H1 (cell line): Measurements from ENCODE around the gene DGKZ. TPM values are rescaled to one million over a fixed set of nuclear protein-coding genes. Genes with fewer than 3 reads are reported as not detected.

Experiments
- CEBPB ChIP-seq: IDR thresholded peaks from 2 replicates; pipeline ENCODE4 v1.6.1; 2012; ENCODE audit warnings: low read depth, low read length
- CHD7 ChIP-seq: fragments of 300-600 bp; sonication (generic); IDR thresholded peaks from 2 replicates; pipeline ENCODE4 v1.7.1; 2012; ENCODE audit warnings: low read length, moderate library complexity, mild to moderate bottlenecking, inconsistent platforms; ENCODE audit not compliant: insufficient replicate concordance
- EGR1 ChIP-seq: IDR thresholded peaks from 2 replicates; pipeline ENCODE4 v1.6.1; 2011; ENCODE audit warnings: low read depth, low read length, borderline replicate concordance
- HDAC6 ChIP-seq: IDR thresholded peaks from one replicate; pipeline ENCODE4 v1.7.1; 2012; ENCODE audit warnings: low read depth, mild to moderate bottlenecking, inconsistent platforms, low read length, moderate library complexity
- SAP30 ChIP-seq: fragments of 300-600 bp; sonication (generic); IDR thresholded peaks from 2 replicates; pipeline ENCODE4 v1.7.1; 2012; ENCODE audit warnings: low read length, moderate library complexity, mild to moderate bottlenecking, inconsistent platforms; ENCODE audit not compliant: insufficient read depth, insufficient replicate concordance
- USF2 ChIP-seq: IDR thresholded peaks from 2 replicates; pipeline ENCODE4 v1.6.1; 2011; ENCODE audit warnings: low read length, improper control_type of control experiment
- polyA plus RNA-seq, 7 experiments: library from polyadenylated mRNA; depleted of rRNA in 3 of 7; stranded (reverse) in 5 of 7; unstranded in 2 of 7; fragments of >200 nt in 5 of 7; fragments of 200-250 nt in 2 of 7; gene quantifications; 1 replicate in 5 of 7; 2 replicates in 1 of 7; 4 replicates in 1 of 7; pipeline versions ENCODE4 v1.2.1 to v1.2.3, GENCODE V29; 2011 to 2013; ENCODE audit warnings: missing spikeins in 2 of 7, mixed read lengths in 2 of 7
- total RNA-seq: library from RNA; stranded (reverse); fragmentation: NEBNext Ultra II Directional; extraction: Animal tissue kit (Norgen Biotek cat#: 25700); gene quantifications from 2 replicates; pipeline ENCODE4 v1.2.1, GENCODE V29; 2021

Gene DGKZ
- total and polyA plus RNA-seq, 2 of the 8 experiments (the other 6 are each of a cell fraction or from before 2014, with no cell fraction given), result 84.4 to 184 TPM

- no peak for TF ChIP-seq USF2
- no peak for TF ChIP-seq SAP30
- no peak for TF ChIP-seq CEBPB
- TF ChIP-seq CHD7, result no peak
- no peak for TF ChIP-seq EGR1
- TF ChIP-seq HDAC6, result no peak
Observed at GRCh38 chr11:46343520-46343919, 3.7 kb upstream of the DGKZ start (continued).
